Measurements from ENCODE around the gene KRTAP5-7.

KRTAP5-7 gene

DNA sequence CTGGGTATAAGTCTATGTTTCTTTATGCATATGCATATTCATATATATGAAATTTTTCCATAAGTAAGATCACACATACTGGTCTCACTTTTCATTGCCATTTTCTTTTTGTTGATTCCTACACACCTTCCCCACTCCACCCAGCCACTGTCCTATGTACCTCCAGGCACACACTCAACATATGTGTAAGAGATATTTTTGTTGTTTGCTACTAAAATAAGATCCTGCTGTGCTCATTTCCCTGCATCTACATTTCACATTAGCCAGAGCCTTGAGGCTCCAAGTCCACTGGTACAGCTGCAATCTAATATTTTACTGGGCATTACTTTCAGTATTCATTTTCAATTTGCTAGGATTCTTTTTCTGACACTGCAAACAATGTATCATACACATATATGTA is 30.2 kb downstream of the KRTAP5-7 start:
- H3K4me3 ChIP-seq (ENCODE audit: low read depth, low read length, poor library complexity, severe bottlenecking), result no peak overlapping the region
- H3K9me2 ChIP-seq (ENCODE audit: low read depth, low read length), result no peaks in the 10 kb centered on the region
- no peak overlapping the region for H3K9ac ChIP-seq (ENCODE audit: low read length)
- no peaks in the 10 kb centered on the region for H3K36me3 ChIP-seq (ENCODE audit: insufficient read depth, low read length)
- H3K4me1 ChIP-seq (ENCODE audit: insufficient read depth, low read length, severe bottlenecking), result no peaks in the 10 kb centered on the region
- no peak overlapping the region for H3K4me2 ChIP-seq (ENCODE audit: low read length)
- H3K9me3 ChIP-seq (ENCODE audit: low read length), result no peaks in the 10 kb centered on the region
- H4K20me1 ChIP-seq (ENCODE audit: insufficient read depth, low read length), result no peaks in the 10 kb centered on the region
- no peaks in the 10 kb centered on the region for H3F3A ChIP-seq (ENCODE audit: insufficient read depth, low read length)
- no peaks in the 10 kb centered on the region for H3K79me2 ChIP-seq (ENCODE audit: insufficient read depth, low read length)
- TF ChIP-seq CTCF (IDR thresholded peaks at IDR 0.05; ENCODE audit: low read length), result no peak
- TF ChIP-seq EZH2 (IDR thresholded peaks at IDR 0.05; ENCODE audit: borderline replicate concordance, low read length), result no peak
- no peak overlapping the region for H3K27ac ChIP-seq (ENCODE audit: low read depth, low read length, poor library complexity, severe bottlenecking)
- no peak overlapping the region for H2AFZ ChIP-seq (ENCODE audit: low read length)
- no peaks in the 10 kb centered on the region for H3K27me3 ChIP-seq (ENCODE audit: insufficient read depth, low read length)

DNA sequence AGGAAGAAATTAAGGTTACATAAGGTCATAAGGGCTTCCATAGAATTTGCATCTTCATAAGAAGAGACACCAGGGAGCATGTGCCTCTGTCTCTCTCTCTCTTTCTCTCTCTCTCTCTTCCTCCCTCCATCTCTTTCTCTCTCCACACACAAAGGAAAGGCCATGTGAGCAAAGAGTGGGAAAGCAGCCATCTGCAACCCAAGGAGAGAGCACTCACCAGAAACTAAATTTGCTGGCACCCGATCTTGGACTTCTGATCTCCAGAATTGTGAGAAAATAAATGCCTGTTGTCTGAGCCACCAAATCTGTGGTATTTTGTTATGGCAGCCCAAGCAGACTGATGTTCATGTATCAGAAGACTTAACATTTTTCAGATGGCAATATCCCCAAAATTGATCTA is 31.9 kb downstream of the KRTAP5-7 start:
- TF ChIP-seq CTCF (IDR thresholded peaks at IDR 0.05; ENCODE audit: low read length) (no peak), EZH2 (IDR thresholded peaks at IDR 0.05; ENCODE audit: borderline replicate concordance, low read length) (no peak)
- Histone ChIP-seq H3K4me3 (ENCODE audit: low read depth, low read length, poor library complexity, severe bottlenecking) (no peak overlapping the region), H4K20me1 (ENCODE audit: insufficient read depth, low read length) (no peaks in the 10 kb centered on the region), H2AFZ (ENCODE audit: low read length) (no peak overlapping the region), H3K9me2 (ENCODE audit: low read depth, low read length) (no peaks in the 10 kb centered on the region), H3K9me3 (ENCODE audit: low read length) (no peaks in the 10 kb centered on the region), H3K79me2 (ENCODE audit: insufficient read depth, low read length) (no peaks in the 10 kb centered on the region), H3K9ac (ENCODE audit: low read length) (no peak overlapping the region), H3K36me3 (ENCODE audit: insufficient read depth, low read length) (no peaks in the 10 kb centered on the region), H3K4me2 (ENCODE audit: low read length) (no peak overlapping the region), H3K27me3 (ENCODE audit: insufficient read depth, low read length) (no peaks in the 10 kb centered on the region), H3K27ac (ENCODE audit: low read depth, low read length, poor library complexity, severe bottlenecking) (no peak overlapping the region), H3F3A (ENCODE audit: insufficient read depth, low read length) (no peaks in the 10 kb centered on the region), H3K4me1 (ENCODE audit: insufficient read depth, low read length, severe bottlenecking) (no peaks in the 10 kb centered on the region)

DNA sequence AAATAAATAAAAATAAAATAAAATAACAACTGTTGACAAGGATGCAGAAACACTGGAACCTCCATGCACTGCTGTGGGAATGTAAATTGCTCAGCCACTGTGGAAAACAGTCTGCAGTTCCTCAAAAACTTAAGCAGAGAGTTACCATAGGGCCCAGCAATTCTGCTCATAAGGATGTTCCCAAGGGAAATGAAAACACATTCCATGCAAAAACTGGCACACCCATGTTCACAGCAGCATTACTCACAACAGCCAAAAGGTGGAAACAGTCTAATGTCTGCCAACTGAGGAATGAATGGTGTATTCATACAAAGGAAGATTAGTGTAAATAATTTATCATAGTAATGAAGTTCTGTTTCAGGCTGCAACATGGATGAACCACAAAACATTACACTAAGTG is 35.1 kb downstream of the KRTAP5-7 start:
- no peaks in the 10 kb centered on the region for H3K9me2 ChIP-seq (ENCODE audit: low read depth, low read length)
- H3F3A ChIP-seq (ENCODE audit: insufficient read depth, low read length), result no peaks in the 10 kb centered on the region
- H3K27ac ChIP-seq (ENCODE audit: low read depth, low read length, poor library complexity, severe bottlenecking), result no peak overlapping the region
- TF ChIP-seq EZH2 (IDR thresholded peaks at IDR 0.05; ENCODE audit: borderline replicate concordance, low read length), result no peak
- no peak for TF ChIP-seq CTCF (IDR thresholded peaks at IDR 0.05; ENCODE audit: low read length)
- H3K4me3 ChIP-seq (ENCODE audit: low read depth, low read length, poor library complexity, severe bottlenecking), result no peak overlapping the region
- H3K9me3 ChIP-seq (ENCODE audit: low read length), result no peaks in the 10 kb centered on the region
- H3K36me3 ChIP-seq (ENCODE audit: insufficient read depth, low read length), result no peaks in the 10 kb centered on the region
- H4K20me1 ChIP-seq (ENCODE audit: insufficient read depth, low read length), result no peaks in the 10 kb centered on the region
- no peak overlapping the region for H2AFZ ChIP-seq (ENCODE audit: low read length)
- H3K79me2 ChIP-seq (ENCODE audit: insufficient read depth, low read length), result no peaks in the 10 kb centered on the region
- no peak overlapping the region for H3K9ac ChIP-seq (ENCODE audit: low read length)
- no peak overlapping the region for H3K4me2 ChIP-seq (ENCODE audit: low read length)
- no peaks in the 10 kb centered on the region for H3K4me1 ChIP-seq (ENCODE audit: insufficient read depth, low read length, severe bottlenecking)
- H3K27me3 ChIP-seq (ENCODE audit: insufficient read depth, low read length), result no peaks in the 10 kb centered on the region

Data from OCI-LY1 (cell line).